Adrenal gland (tissue), 5 donors: Measurements from ENCODE around the gene RASEF.

ENCODE experiments used
- CTCF ChIP-seq, 6 experiments: fragments of 450-650 bp in 4 of 6; fragments of 200-600 bp in 2 of 6; sonication (generic) in 1 of 6; IDR thresholded peaks; 1 replicate in 5 of 6; 2 replicates in 1 of 6; pipeline versions ENCODE4 v1.5.1 to v1.8.0; 2016 to 2021; ENCODE audit warnings: antibody characterized with exemption in 6 of 6, mild to moderate bottlenecking in 2 of 6, moderate library complexity in 1 of 6
- POLR2A ChIP-seq, 2 donors: fragments of 450-650 bp; IDR thresholded peaks; one replicate each; pipeline ENCODE4 v1.6.1; 2017; ENCODE audit warnings: antibody characterized with exemption in 2 of 2, mild to moderate bottlenecking in 2 of 2, moderate library complexity in 1 of 2
- donor health status: DM: no; HTN: no; CAD: no.

- TF ChIP-seq CTCF (IDR thresholded peaks at IDR 0.05) (no peak), POLR2A (IDR thresholded peaks at IDR 0.05) (no peak)
Measured at GRCh38 chr9:82981552-82981951, 81.4 kb downstream of the RASEF start.
